H1 (cell line): ENCODE measurements around the gene STRIP2. TPM values are rescaled to one million over a fixed set of nuclear protein-coding genes. Genes with fewer than 3 reads are reported as not detected.

Experiments
- CTCF ChIA-PET: fragments of 300-600 bp; sonication (Branson Sonifier 250); formaldehyde crosslinking; loops from one replicate; lab custom pipeline; 2021; ENCODE audit not compliant: partially characterized antibody; lab: Charles Lee
- POLR2A ChIA-PET: fragments of 300-600 bp; sonication (Branson Sonifier 250); formaldehyde crosslinking; loops from one replicate; lab custom pipeline; 2021; ENCODE audit warnings: inconsistent platforms; ENCODE audit not compliant: partially characterized antibody; lab: Charles Lee
- DNase-seq, 2 experiments: peaks; one replicate each; pipeline versions ENCODE4 v3.0.0 to v3.0.0-alpha.2; 2010 to 2022; ENCODE audit warnings: low spot score in 2 of 2, low read depth in 1 of 2, mixed read lengths in 1 of 2
- FAIRE-seq: peaks from 2 replicates; lab custom pipeline; 2011; peaks lifted over from hg19 to GRCh38; lab: Jason Lieb, UNC
- H2AFZ ChIP-seq: 2 replicates; pipeline ENCODE4 v1.8.1; 2012; ENCODE audit warnings: low read length, inconsistent platforms
- H2AK5ac ChIP-seq: 2 replicates; pipeline ENCODE4 v1.6.1; 2013; ENCODE audit warnings: low read depth, low read length
- H2BK120ac ChIP-seq: replicated peaks from 2 replicates; pipeline ENCODE3; 2013; ENCODE audit warnings: low read depth, low read length, inconsistent platforms
- H2BK12ac ChIP-seq: 2 replicates; pipeline ENCODE4 v1.6.1; 2013; ENCODE audit warnings: low read depth, low read length
- H2BK15ac ChIP-seq: 2 replicates; pipeline ENCODE4 v1.6.1; 2013; ENCODE audit warnings: low read length
- H2BK20ac ChIP-seq: 2 replicates; pipeline ENCODE4 v1.6.1; 2013; ENCODE audit warnings: low read length
- H2BK5ac ChIP-seq: 2 replicates; pipeline ENCODE4 v1.6.1; 2013; ENCODE audit warnings: low read depth, low read length
- H3K14ac ChIP-seq: 2 replicates; pipeline ENCODE4 v1.6.1; 2013; ENCODE audit warnings: inconsistent platforms; ENCODE audit not compliant: insufficient read length
- H3K18ac ChIP-seq: 2 replicates; pipeline ENCODE4 v1.6.1; 2013; ENCODE audit warnings: low read length; ENCODE audit errors: extremely low read depth
- H3K23ac ChIP-seq: 2 replicates; pipeline ENCODE4 v1.6.1; 2013; ENCODE audit warnings: inconsistent platforms; ENCODE audit not compliant: insufficient read length
- H3K23me2 ChIP-seq: 2 replicates; pipeline ENCODE4 v1.6.1; 2013; ENCODE audit warnings: low read depth, low read length
- H3K27ac ChIP-seq: 2 replicates; pipeline ENCODE4 v1.6.1; 2011; ENCODE audit warnings: low read depth, low read length, inconsistent platforms
- H3K27me3 ChIP-seq, 4 experiments: replicated peaks in 1 of 4; 1 replicate in 1 of 4; 2 replicates in 3 of 4; pipeline versions ENCODE4 v1.6.1 to v1.8.1; 2011 to 2013; ENCODE audit warnings: low read length in 3 of 4, mild to moderate bottlenecking in 3 of 4, inconsistent platforms in 2 of 4, mixed read lengths in 2 of 4, moderate library complexity in 1 of 4; ENCODE audit not compliant: control insufficient read depth in 3 of 4, insufficient read depth in 3 of 4; ENCODE audit errors: extremely low read depth in 1 of 4
- H3K36me3 ChIP-seq, 4 experiments: 2 replicates each; pipeline versions ENCODE4 v1.6.1 to v1.8.1; 2011 to 2013; ENCODE audit warnings: mild to moderate bottlenecking in 4 of 4, low read length in 3 of 4, moderate library complexity in 2 of 4, control low read depth in 1 of 4, inconsistent platforms in 1 of 4; ENCODE audit not compliant: insufficient read depth in 4 of 4, control insufficient read depth in 2 of 4
- H3K4ac ChIP-seq: replicated peaks from 2 replicates; pipeline ENCODE3; 2013; ENCODE audit warnings: low read length, low read depth, mixed read lengths, inconsistent platforms; ENCODE audit not compliant: insufficient read length
- H3K4me1 ChIP-seq, 4 experiments: replicated peaks in 1 of 4; 1 replicate in 1 of 4; 2 replicates in 3 of 4; pipeline versions ENCODE4 v1.6.1 to v1.8.1; 2011 to 2013; ENCODE audit warnings: low read length in 3 of 4, inconsistent platforms in 2 of 4, mixed read lengths in 1 of 4; ENCODE audit not compliant: insufficient read depth in 4 of 4, control insufficient read depth in 3 of 4
- H3K4me2 ChIP-seq, 2 experiments: 2 replicates each; pipeline versions ENCODE4 v1.6.1 to v1.8.1; 2011 to 2013; ENCODE audit warnings: low read depth in 2 of 2, low read length in 2 of 2, control low read depth in 1 of 2, inconsistent platforms in 1 of 2, mild to moderate bottlenecking in 1 of 2; ENCODE audit not compliant: insufficient read depth in 1 of 2
- H3K4me3 ChIP-seq, 4 experiments: fragments of 200-600, 300-600 bp in 1 of 4; sonication (generic), shearing (Covaris generic), sonication (Bioruptor Twin) in 1 of 4; 2 replicates each; pipeline versions ENCODE4 v1.5.1 to v1.8.1; 2011 to 2016; ENCODE audit warnings: low read length in 4 of 4, low read depth in 3 of 4, control low read depth in 2 of 4, inconsistent platforms in 2 of 4, mild to moderate bottlenecking in 2 of 4, mixed read lengths in 1 of 4, moderate library complexity in 1 of 4; ENCODE audit not compliant: insufficient read depth in 2 of 4; ENCODE audit errors: extremely low read depth in 1 of 4
- H3K56ac ChIP-seq: replicated peaks from 2 replicates; pipeline ENCODE3; 2013; ENCODE audit warnings: low read depth, mild to moderate bottlenecking, mixed read lengths, low read length, inconsistent platforms; ENCODE audit not compliant: insufficient read length
- H3K79me1 ChIP-seq: 2 replicates; pipeline ENCODE4 v1.6.1; 2013; ENCODE audit warnings: low read depth, low read length, control low read depth
- H3K79me2 ChIP-seq, 2 experiments: 2 replicates each; pipeline versions ENCODE4 v1.6.1 to v1.8.1; 2012 to 2013; ENCODE audit warnings: low read length in 2 of 2, mild to moderate bottlenecking in 2 of 2, inconsistent platforms in 1 of 2; ENCODE audit not compliant: insufficient read depth in 2 of 2, control insufficient read depth in 1 of 2
- H3K9ac ChIP-seq, 4 experiments: replicated peaks in 1 of 4; 1 replicate in 1 of 4; 2 replicates in 3 of 4; pipeline versions ENCODE4 v1.6.1 to v1.8.1; 2011 to 2013; ENCODE audit warnings: low read depth in 3 of 4, low read length in 3 of 4, control low read depth in 2 of 4, mild to moderate bottlenecking in 2 of 4, moderate library complexity in 2 of 4, inconsistent platforms in 1 of 4; ENCODE audit errors: extremely low read depth in 1 of 4
- H3K9me3 ChIP-seq, 2 experiments: 2 replicates each; pipeline versions ENCODE4 v1.6.1 to v1.8.1; 2012 to 2013; ENCODE audit warnings: mild to moderate bottlenecking in 2 of 2, moderate library complexity in 2 of 2, control low read depth in 1 of 2, inconsistent platforms in 1 of 2, low read depth in 1 of 2, low read length in 1 of 2, mixed read lengths in 1 of 2; ENCODE audit not compliant: insufficient read depth in 2 of 2
- H4K20me1 ChIP-seq, 2 experiments: replicated peaks in 1 of 2; 2 replicates each; pipeline versions ENCODE3 to v1.8.1; 2011 to 2013; ENCODE audit warnings: inconsistent platforms in 2 of 2, low read length in 2 of 2, mild to moderate bottlenecking in 1 of 2; ENCODE audit not compliant: insufficient read depth in 2 of 2, control insufficient read depth in 1 of 2
- H4K5ac ChIP-seq: 2 replicates; pipeline ENCODE4 v1.6.1; 2013; ENCODE audit warnings: low read length, low read depth, mixed read lengths, inconsistent platforms; ENCODE audit not compliant: insufficient read length
- H4K8ac ChIP-seq: 2 replicates; pipeline ENCODE4 v1.8.0; 2013; ENCODE audit warnings: mild to moderate bottlenecking, moderate library complexity, low read length, inconsistent platforms; ENCODE audit not compliant: insufficient read depth; ENCODE audit errors: extremely low read depth
- H4K91ac ChIP-seq: replicated peaks from 2 replicates; pipeline ENCODE3; 2013; ENCODE audit warnings: low read length, mixed read lengths, inconsistent platforms; ENCODE audit not compliant: insufficient read length
- ATF2 ChIP-seq: IDR thresholded peaks from 2 replicates; pipeline ENCODE4 v1.6.1; 2012; ENCODE audit warnings: low read length, inconsistent platforms
- CBX8 ChIP-seq: fragments of 300-800, 300-1000 bp; sonication (generic); IDR thresholded peaks from 2 replicates; pipeline ENCODE4 v1.7.1; 2016; ENCODE audit warnings: low read depth, low read length, borderline replicate concordance
- EZH2 ChIP-seq: fragments of 200-600 bp; sonication (generic); IDR thresholded peaks from 2 replicates; pipeline ENCODE4 v1.7.1; 2012; ENCODE audit warnings: low read depth, mild to moderate bottlenecking, moderate library complexity, low read length, inconsistent platforms; ENCODE audit not compliant: severe bottlenecking
- TAF1 ChIP-seq: IDR thresholded peaks from 2 replicates; pipeline ENCODE4 v1.6.1; 2011; ENCODE audit warnings: mild to moderate bottlenecking, low read depth, low read length
- WGBS, 2 experiments: shearing (Covaris generic) in 1 of 2; methylation state at CpG; one replicate each; pipeline versions ENCODE4 v1.1.6 to v1.1.7; 2013 to 2015; ENCODE audit warnings: low lambda C conversion rate in 2 of 2, mixed read lengths in 2 of 2, inconsistent platforms in 1 of 2, low coverage in 1 of 2, missing lambda C conversion rate in 1 of 2; ENCODE audit not compliant: insufficient replicate concordance in 2 of 2, insufficient coverage in 1 of 2, insufficient read length in 1 of 2; ENCODE audit errors: extremely low coverage in 1 of 2, missing lambda C conversion rate in 1 of 2; 5-methylcytosine and 5-hydroxymethylcytosine counted together
- polyA plus RNA-seq, 7 experiments: library from polyadenylated mRNA; depleted of rRNA in 3 of 7; stranded (reverse) in 5 of 7; unstranded in 2 of 7; fragments of >200 nt in 5 of 7; fragments of 200-250 nt in 2 of 7; gene quantifications; 1 replicate in 5 of 7; 2 replicates in 1 of 7; 4 replicates in 1 of 7; pipeline versions ENCODE4 v1.2.1 to v1.2.3, GENCODE V29; 2011 to 2013; ENCODE audit warnings: missing spikeins in 2 of 7, mixed read lengths in 2 of 7
- total RNA-seq: library from RNA; stranded (reverse); fragmentation: NEBNext Ultra II Directional; extraction: Animal tissue kit (Norgen Biotek cat#: 25700); gene quantifications from 2 replicates; pipeline ENCODE4 v1.2.1, GENCODE V29; 2021

STRIP2 gene
- total and polyA plus RNA-seq, 2 of the 8 experiments (the other 6 are each of a cell fraction or from before 2014, with no cell fraction given) = 5.3 to 8.2 TPM

- no peaks in the 10 kb centered on the region for H3K27me3 ChIP-seq
- no peak overlapping the region for H3K56ac ChIP-seq
- H3K4me2 ChIP-seq = no peak overlapping the region
- H2BK5ac ChIP-seq = no peak overlapping the region
- WGBS, 2 experiments = 92% methylated on average over 4 of the region's 4 CpGs; no CpG with 5 or more reads in 1 of the 2 experiments
- CTCF ChIA-PET = interaction anchor here (0.6 to 1.9 kb wide), 8 partner anchors 9 to 156 kb away, joined by 3 to 10 read pairs (median 3); partner anchors contain the start of gene STRIP2
- no peak overlapping the region for H3K4ac ChIP-seq
- H2BK15ac ChIP-seq = no peak overlapping the region
- H3K18ac ChIP-seq = no peak overlapping the region
- H3K4me3 ChIP-seq = no peak overlapping the region
- H3K27ac ChIP-seq = no peak overlapping the region
- H3K9me3 ChIP-seq = no peaks in the 10 kb centered on the region
- H3K23ac ChIP-seq = no peak overlapping the region
- POLR2A ChIA-PET = interaction anchor here (0.7 to 1.5 kb wide), 2 partner anchors 16 to 294 kb away, joined by 4 to 5 read pairs; no protein-coding TSS in a partner anchor
- no peak overlapping the region for H4K91ac ChIP-seq
- H3K79me2 ChIP-seq = no peaks in the 10 kb centered on the region
- no peak overlapping the region for H2BK20ac ChIP-seq
- H2BK12ac ChIP-seq = no peak overlapping the region
- no peak for DNase-seq
- no peak overlapping the region for H2AK5ac ChIP-seq
- H3K79me1 ChIP-seq = no peaks in the 10 kb centered on the region; the same call in 1 of the 2 replicates
- no peaks in the 10 kb centered on the region for H3K4me1 ChIP-seq
- H3K9ac ChIP-seq = no peak overlapping the region
- H4K8ac ChIP-seq = no peak overlapping the region
- H4K5ac ChIP-seq = no peak overlapping the region
- no peak overlapping the region for H2BK120ac ChIP-seq
- TF ChIP-seq CBX8 (no peak), TAF1 (no peak), EZH2 (no peak), ATF2 (no peak)
- TF ChIP-seq, all 59 proteins: peak for 0
- H4K20me1 ChIP-seq = no peaks in the 10 kb centered on the region
- H3K14ac ChIP-seq = no peak overlapping the region
- H2AFZ ChIP-seq = no peak overlapping the region
- FAIRE-seq = no peak
- peaks cover 8 to 52% (median 35%) of the 10 kb centered on the region in 4 experiments; a peak in 6 of 8 replicates for H3K36me3 ChIP-seq
- H3K23me2 ChIP-seq = no peaks in the 10 kb centered on the region
These were observed 30.0 kb downstream of the STRIP2 start for GRCh38 chr7:129464194-129464593.
